NCI-H2029 treated with DMSO at 0.1 percent for 48 hours (cell line): ENCODE measurements around the gene POTEF.
A peak's percentile ranks its signal among the peaks of the same experiment; 100 is the strongest.
"Not testable (repeated sequence)": the region's sequence is repeated elsewhere in the genome, so short reads cannot be mapped to it uniquely, and the experiment has no call there.

Experiments used
- DNase-seq: peaks from one replicate; lab custom pipeline; 2025; lab: John Stamatoyannopoulos, UW

Gene POTEF

GRCh38 chr2:130129120-130129829 lies at the start of gene POTEF:
Gene POTEF (minus strand): TSS chr2:130129222. CDS start chr2:130120515, 8,707 bp downstream.
- not testable (repeated sequence) for DNase-seq

- DNase-seq = not testable (repeated sequence)
Measured at GRCh38 chr2:130174866-130175265, 45.8 kb upstream of the POTEF start.

- no peak for DNase-seq
Measured at GRCh38 chr2:130169896-130170295, 40.9 kb upstream of the POTEF start.

GRCh38 chr2:130169163-130169562 lies 40.1 kb upstream of the POTEF start:
- not testable (repeated sequence) for DNase-seq

- not testable (repeated sequence) for DNase-seq
Measured at GRCh38 chr2:130166611-130167010, 37.6 kb upstream of the POTEF start.

GRCh38 chr2:130165293-130166016 lies 36.4 kb upstream of the POTEF start:
- no peak for DNase-seq

GRCh38 chr2:130162968-130163367 lies 33.9 kb upstream of the POTEF start:
- DNase-seq = no peak

GRCh38 chr2:130162486-130162885 lies 33.5 kb upstream of the POTEF start:
- not testable (repeated sequence) for DNase-seq

GRCh38 chr2:130160838-130161705 lies 32.0 kb upstream of the POTEF start:
- DNase-seq = not testable (repeated sequence)

- DNase-seq = no peak
Measured at GRCh38 chr2:130160131-130160530, 31.1 kb upstream of the POTEF start.

GRCh38 chr2:130159376-130159775 lies 30.4 kb upstream of the POTEF start:
- not testable (repeated sequence) for DNase-seq

GRCh38 chr2:130158631-130159030 lies 29.6 kb upstream of the POTEF start:
- DNase-seq = no peak

- not testable (repeated sequence) for DNase-seq
Measured at GRCh38 chr2:130157825-130158514, 28.9 kb upstream of the POTEF start.

- not testable (repeated sequence) for DNase-seq
Measured at GRCh38 chr2:130157354-130157753, 28.3 kb upstream of the POTEF start.

- no peak for DNase-seq
Measured at GRCh38 chr2:130156624-130157004, 27.6 kb upstream of the POTEF start.

GRCh38 chr2:130155956-130156623 lies 27.1 kb upstream of the POTEF start:
- DNase-seq = peak; percentile 68

GRCh38 chr2:130154773-130155765 lies 26.0 kb upstream of the POTEF start:
- no peak for DNase-seq

- not testable (repeated sequence) for DNase-seq
Measured at GRCh38 chr2:130154423-130154770, 25.4 kb upstream of the POTEF start.

GRCh38 chr2:130153721-130154422 lies 24.9 kb upstream of the POTEF start:
- not testable (repeated sequence) for DNase-seq
